OCI-LY1 (cell line): Measurements from ENCODE around the gene GET3.

Source experiments
- EZH2 ChIP-seq: fragments of 200-600 bp; sonication (generic), shearing (Covaris generic); IDR thresholded peaks from 2 replicates; pipeline ENCODE4 v1.8.0; 2017; ENCODE audit warnings: borderline replicate concordance, mixed run types, mild to moderate bottlenecking, antibody characterized with exemption, low read length, moderate library complexity, mixed read lengths
- TF ChIP-seq, protein P1 (sequence below): fragments of 200-600 bp; sonication (generic), shearing (Covaris generic); IDR thresholded peaks from 2 replicates; pipeline ENCODE4 v1.5.1; 2017; ENCODE audit warnings: mild to moderate bottlenecking, antibody characterized with exemption, low read length, moderate library complexity, mixed read lengths

DNA sequence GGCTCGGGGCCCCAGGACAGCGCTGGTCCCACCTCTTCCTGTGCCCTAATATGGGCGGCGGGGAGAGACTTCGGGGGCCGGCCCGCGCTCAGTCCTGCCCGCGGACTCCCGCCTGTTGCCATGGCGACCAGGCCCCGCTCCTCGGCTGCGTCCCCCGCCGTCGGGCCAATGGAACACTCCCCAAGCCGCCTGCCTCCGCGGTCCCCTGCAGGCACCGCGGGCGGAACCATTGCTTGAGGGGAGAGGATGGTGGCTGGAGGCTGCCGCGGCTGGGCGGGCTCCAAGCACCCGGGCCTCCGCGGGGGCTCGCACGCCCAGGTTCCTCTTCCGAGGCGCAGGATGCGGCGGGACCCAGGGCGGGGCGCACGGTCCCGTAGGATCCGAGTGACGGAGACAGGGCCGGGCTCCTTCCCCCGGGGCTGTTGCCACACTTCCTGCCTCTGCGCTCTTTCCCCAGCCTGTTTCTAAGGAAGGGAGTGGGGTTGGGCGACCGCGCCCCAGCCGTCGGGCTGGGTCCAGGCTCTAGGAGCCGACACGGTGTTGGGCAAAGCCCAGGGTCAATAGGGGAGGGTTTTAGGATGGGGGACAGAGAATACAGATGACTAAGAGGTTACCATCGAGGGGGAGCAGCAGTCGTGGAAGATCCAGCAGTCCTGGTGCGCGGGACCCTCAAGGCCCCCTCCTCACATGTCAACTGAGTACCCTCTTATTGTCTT is 52.8 kb downstream of the GET3 start:
- TF ChIP-seq, protein P1, sequence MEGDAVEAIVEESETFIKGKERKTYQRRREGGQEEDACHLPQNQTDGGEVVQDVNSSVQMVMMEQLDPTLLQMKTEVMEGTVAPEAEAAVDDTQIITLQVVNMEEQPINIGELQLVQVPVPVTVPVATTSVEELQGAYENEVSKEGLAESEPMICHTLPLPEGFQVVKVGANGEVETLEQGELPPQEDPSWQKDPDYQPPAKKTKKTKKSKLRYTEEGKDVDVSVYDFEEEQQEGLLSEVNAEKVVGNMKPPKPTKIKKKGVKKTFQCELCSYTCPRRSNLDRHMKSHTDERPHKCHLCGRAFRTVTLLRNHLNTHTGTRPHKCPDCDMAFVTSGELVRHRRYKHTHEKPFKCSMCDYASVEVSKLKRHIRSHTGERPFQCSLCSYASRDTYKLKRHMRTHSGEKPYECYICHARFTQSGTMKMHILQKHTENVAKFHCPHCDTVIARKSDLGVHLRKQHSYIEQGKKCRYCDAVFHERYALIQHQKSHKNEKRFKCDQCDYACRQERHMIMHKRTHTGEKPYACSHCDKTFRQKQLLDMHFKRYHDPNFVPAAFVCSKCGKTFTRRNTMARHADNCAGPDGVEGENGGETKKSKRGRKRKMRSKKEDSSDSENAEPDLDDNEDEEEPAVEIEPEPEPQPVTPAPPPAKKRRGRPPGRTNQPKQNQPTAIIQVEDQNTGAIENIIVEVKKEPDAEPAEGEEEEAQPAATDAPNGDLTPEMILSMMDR, result no peak
- TF ChIP-seq EZH2, result no peak
